BE2C (cell line): ENCODE measurements around the gene BST2.

Source experiments
- DNase-seq: peaks from one replicate; pipeline ENCODE4 v3.0.0-alpha.2; 2020
- H3K27me3 ChIP-seq: fragments of 250-450 bp; sonication (Bioruptor Pico); 2 replicates; pipeline ENCODE4 v1.5.1; 2020; ENCODE audit warnings: mild to moderate bottlenecking
- H3K36me3 ChIP-seq: fragments of 250-450 bp; sonication (Bioruptor Pico); 2 replicates; pipeline ENCODE4 v1.5.1; 2020; ENCODE audit warnings: mild to moderate bottlenecking
- H3K4me1 ChIP-seq: fragments of 250-450 bp; sonication (Bioruptor Pico); 2 replicates; pipeline ENCODE4 v1.5.1; 2020
- H3K4me3 ChIP-seq: 2 replicates; pipeline ENCODE4 v1.5.1; 2011; ENCODE audit warnings: low read depth, low read length
- H3K9me3 ChIP-seq: fragments of 250-450 bp; sonication (Bioruptor Pico); 2 replicates; pipeline ENCODE4 v1.5.1; 2020
- TF ChIP-seq, protein P1 (sequence below): IDR thresholded peaks from 2 replicates; pipeline ENCODE4 v1.5.1; 2012; ENCODE audit warnings: mild to moderate bottlenecking, low read depth, low read length

Gene BST2

DNA sequence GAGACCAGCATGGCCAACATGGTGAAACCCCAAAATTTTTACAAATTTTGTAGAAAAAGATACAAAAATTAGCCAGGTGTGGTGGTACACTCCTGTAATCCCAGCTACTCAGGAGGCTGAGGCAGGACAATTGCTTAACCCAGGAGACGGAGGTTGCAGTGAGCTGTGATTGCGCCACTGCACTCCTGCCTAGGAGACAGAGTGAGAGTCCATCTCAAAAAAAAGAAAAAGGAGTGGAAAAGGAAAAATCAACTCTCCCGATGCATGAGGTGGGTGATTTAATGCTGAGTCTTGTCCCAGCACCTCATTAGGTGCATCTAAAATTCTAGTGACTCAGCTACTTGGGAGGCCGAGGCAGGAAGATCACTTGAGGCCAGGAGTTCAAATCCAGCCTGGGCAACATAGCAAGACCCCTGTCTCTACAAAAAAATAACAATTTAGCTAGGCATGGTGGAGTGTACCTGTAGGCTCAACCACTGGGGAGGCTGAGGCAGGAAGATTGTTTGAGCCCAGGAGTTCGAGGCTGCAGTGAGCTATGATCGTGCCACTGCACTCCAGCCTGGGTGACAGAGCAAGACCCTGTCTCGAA is 48.3 kb downstream of the BST2 start:
- TF ChIP-seq, protein P1, sequence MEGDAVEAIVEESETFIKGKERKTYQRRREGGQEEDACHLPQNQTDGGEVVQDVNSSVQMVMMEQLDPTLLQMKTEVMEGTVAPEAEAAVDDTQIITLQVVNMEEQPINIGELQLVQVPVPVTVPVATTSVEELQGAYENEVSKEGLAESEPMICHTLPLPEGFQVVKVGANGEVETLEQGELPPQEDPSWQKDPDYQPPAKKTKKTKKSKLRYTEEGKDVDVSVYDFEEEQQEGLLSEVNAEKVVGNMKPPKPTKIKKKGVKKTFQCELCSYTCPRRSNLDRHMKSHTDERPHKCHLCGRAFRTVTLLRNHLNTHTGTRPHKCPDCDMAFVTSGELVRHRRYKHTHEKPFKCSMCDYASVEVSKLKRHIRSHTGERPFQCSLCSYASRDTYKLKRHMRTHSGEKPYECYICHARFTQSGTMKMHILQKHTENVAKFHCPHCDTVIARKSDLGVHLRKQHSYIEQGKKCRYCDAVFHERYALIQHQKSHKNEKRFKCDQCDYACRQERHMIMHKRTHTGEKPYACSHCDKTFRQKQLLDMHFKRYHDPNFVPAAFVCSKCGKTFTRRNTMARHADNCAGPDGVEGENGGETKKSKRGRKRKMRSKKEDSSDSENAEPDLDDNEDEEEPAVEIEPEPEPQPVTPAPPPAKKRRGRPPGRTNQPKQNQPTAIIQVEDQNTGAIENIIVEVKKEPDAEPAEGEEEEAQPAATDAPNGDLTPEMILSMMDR, result no peak
- no peaks in the 10 kb centered on the region for H3K36me3 ChIP-seq
- H3K9me3 ChIP-seq, result no peaks in the 10 kb centered on the region
- H3K4me1 ChIP-seq, result no peaks in the 10 kb centered on the region
- no peaks in the 10 kb centered on the region for H3K27me3 ChIP-seq
- no peak overlapping the region for H3K4me3 ChIP-seq
- no peak for DNase-seq

DNA sequence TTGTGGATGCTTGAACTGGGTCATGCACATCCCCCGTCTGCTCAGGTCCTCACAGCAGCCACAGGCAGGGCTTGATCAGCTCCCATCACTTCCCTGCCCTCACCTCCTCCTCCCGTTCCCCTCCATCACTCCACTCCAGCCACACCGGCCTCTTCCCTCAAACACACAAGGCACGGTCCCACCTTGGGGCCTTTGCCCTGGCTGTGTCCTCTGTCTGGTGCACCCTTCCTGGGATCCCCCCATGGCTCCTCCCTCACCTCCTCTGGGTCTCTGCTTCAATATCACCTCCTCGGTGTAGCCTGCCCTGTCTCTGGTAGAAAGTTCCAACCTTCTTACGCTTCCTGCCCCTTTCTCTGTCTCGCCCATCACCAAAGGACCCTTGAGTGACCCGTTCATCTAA is 52.0 kb downstream of the BST2 start:
- no peaks in the 10 kb centered on the region for H3K9me3 ChIP-seq
- TF ChIP-seq, protein P1, result no peak
- H3K27me3 ChIP-seq, result no peaks in the 10 kb centered on the region
- no peaks in the 10 kb centered on the region for H3K4me1 ChIP-seq
- no peak overlapping the region for H3K4me3 ChIP-seq
- H3K36me3 ChIP-seq, result no peaks in the 10 kb centered on the region
- no peak for DNase-seq
